Psoas muscle (tissue), 8 donors: ENCODE data around the gene ADGRG6. TPM values are rescaled to one million over a fixed set of nuclear protein-coding genes. Genes with fewer than 3 reads are reported as not detected.
"Not testable (repeated sequence)": the region's sequence is repeated elsewhere in the genome, so short reads cannot be mapped to it uniquely, and the experiment has no call there.

Source experiments
- ATAC-seq, 4 donors: fragments of 200-7000 bp; cut with Tn5 transposase; one replicate each; pipeline ENCODE4 v1.9.1; 2020; ENCODE audit warnings: moderate library complexity in 3 of 4, mild to moderate bottlenecking in 2 of 4
- DNase-seq, 2 donors: peaks; one replicate each; pipeline ENCODE4 v3.0.0-alpha.2; 2020
- H3K27ac ChIP-seq: fragments of 200-600 bp; one replicate; pipeline ENCODE4 v1.8.0; 2022
- H3K27me3 ChIP-seq, 3 donors: fragments of 200-600 bp in 1 of 3; one replicate each; pipeline versions ENCODE4 v1.6.1 to v1.8.0; 2013 to 2022; ENCODE audit warnings: low read length in 2 of 3, mild to moderate bottlenecking in 2 of 3, moderate library complexity in 1 of 3; ENCODE audit not compliant: insufficient read depth in 3 of 3
- H3K36me3 ChIP-seq, 2 donors: fragments of 200-600 bp in 1 of 2; one replicate each; pipeline versions ENCODE4 v1.6.1 to v1.8.0; 2013 to 2022; ENCODE audit warnings: low read depth in 1 of 2, mild to moderate bottlenecking in 1 of 2, moderate library complexity in 1 of 2; ENCODE audit not compliant: insufficient read depth in 1 of 2
- H3K4me1 ChIP-seq: fragments of 200-600 bp; one replicate; pipeline ENCODE4 v1.8.0; 2022
- H3K4me3 ChIP-seq: fragments of 200-600 bp; one replicate; pipeline ENCODE4 v1.8.0; 2022; ENCODE audit warnings: mild to moderate bottlenecking
- H3K9me3 ChIP-seq: fragments of 200-600 bp; one replicate; pipeline ENCODE4 v1.8.0; 2022
- WGBS, 3 donors: extraction: QIAGEN DNeasy Blood & Tissue Kit; methylation state at CpG; one replicate each; pipeline versions ENCODE4 v1.1.6 to v1.1.7; 2013; 5-methylcytosine and 5-hydroxymethylcytosine counted together
- intact Hi-C, 2 donors: fragments of 100-400 bp; cut with DNase I; formaldehyde crosslinking; loops; one replicate each; pipeline versions ENCODE4 v1.11.0 to v1.14.2; 2022
- polyA plus RNA-seq, 3 donors: library from polyadenylated mRNA; stranded (reverse); fragments of 200-250 nt; gene quantifications; one replicate each; pipeline ENCODE4 v1.2.3, GENCODE V29; 2013
- total RNA-seq, 4 donors: library from RNA; stranded (reverse); fragmentation: NEBNext Ultra II Directional in 2 of 4; extraction: Animal tissue kit (Norgen Biotek cat#: 25700) in 2 of 4; gene quantifications; one replicate each; pipeline versions ENCODE4 v1.2.1 to v1.2.4, GENCODE V29; 2021 to 2023
- TF ChIP-seq, protein P1 (sequence below): fragments of 200-600 bp; IDR thresholded peaks from one replicate; pipeline ENCODE4 v1.8.0; 2022; ENCODE audit warnings: antibody characterized with exemption
- donor health status: healthy with polysubstance abuse.
- donor health status: DM: no; HTN: no; CAD: no; lungs with moderate emphysema.
- donor health status: Bipolar disorder and iron deficiency.
- donor health status: healthy.
- donor health status: DM: yes; HTN: yes; CAD: no.
- donor health status: DM: no; HTN: no; CAD: no.
- donor health status: DM: no; HTN: no; CAD: no.
- donor health status: DM: yes; HTN: yes; CAD: no.

Gene ADGRG6
- total and polyA plus RNA-seq, 7 donors, result 0.32 to 2.3 (median 0.59) TPM

DNA sequence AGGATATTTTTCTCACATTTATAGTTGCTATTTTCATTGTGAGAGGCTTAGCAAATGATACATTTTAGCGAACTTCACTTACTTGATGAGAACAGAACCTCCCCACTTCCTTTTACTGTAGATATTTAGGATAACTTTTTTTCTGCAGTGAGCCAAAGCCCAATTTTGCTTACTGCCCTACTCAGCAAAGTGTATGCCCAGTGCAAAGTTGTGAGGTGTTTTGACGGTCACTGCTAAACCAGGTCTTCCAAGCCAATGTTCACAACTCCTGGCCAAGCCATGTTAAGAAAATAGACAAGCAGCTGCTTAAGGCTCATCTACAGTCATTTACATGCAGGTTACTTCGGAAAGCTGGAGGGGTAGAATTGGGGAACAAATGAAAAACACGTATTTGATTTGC, 144.8 kb downstream of the ADGRG6 start:
- ATAC-seq (no peak), DNase-seq (no peak)
- intact Hi-C loops, result no loop called here
- Histone ChIP-seq H3K27ac (no peak overlapping the region), H3K9me3 (no peaks in the 10 kb centered on the region), H3K27me3 (no peaks in the 10 kb centered on the region), H3K4me1 (no peaks in the 10 kb centered on the region), H3K36me3 (no peaks in the 10 kb centered on the region), H3K4me3 (no peak overlapping the region)
- WGBS, 3 donors, result 76 to 83% (median 82%) methylated on average over 4 of the region's 4 CpGs
- TF ChIP-seq, protein P1, sequence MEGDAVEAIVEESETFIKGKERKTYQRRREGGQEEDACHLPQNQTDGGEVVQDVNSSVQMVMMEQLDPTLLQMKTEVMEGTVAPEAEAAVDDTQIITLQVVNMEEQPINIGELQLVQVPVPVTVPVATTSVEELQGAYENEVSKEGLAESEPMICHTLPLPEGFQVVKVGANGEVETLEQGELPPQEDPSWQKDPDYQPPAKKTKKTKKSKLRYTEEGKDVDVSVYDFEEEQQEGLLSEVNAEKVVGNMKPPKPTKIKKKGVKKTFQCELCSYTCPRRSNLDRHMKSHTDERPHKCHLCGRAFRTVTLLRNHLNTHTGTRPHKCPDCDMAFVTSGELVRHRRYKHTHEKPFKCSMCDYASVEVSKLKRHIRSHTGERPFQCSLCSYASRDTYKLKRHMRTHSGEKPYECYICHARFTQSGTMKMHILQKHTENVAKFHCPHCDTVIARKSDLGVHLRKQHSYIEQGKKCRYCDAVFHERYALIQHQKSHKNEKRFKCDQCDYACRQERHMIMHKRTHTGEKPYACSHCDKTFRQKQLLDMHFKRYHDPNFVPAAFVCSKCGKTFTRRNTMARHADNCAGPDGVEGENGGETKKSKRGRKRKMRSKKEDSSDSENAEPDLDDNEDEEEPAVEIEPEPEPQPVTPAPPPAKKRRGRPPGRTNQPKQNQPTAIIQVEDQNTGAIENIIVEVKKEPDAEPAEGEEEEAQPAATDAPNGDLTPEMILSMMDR, result no peak

DNA sequence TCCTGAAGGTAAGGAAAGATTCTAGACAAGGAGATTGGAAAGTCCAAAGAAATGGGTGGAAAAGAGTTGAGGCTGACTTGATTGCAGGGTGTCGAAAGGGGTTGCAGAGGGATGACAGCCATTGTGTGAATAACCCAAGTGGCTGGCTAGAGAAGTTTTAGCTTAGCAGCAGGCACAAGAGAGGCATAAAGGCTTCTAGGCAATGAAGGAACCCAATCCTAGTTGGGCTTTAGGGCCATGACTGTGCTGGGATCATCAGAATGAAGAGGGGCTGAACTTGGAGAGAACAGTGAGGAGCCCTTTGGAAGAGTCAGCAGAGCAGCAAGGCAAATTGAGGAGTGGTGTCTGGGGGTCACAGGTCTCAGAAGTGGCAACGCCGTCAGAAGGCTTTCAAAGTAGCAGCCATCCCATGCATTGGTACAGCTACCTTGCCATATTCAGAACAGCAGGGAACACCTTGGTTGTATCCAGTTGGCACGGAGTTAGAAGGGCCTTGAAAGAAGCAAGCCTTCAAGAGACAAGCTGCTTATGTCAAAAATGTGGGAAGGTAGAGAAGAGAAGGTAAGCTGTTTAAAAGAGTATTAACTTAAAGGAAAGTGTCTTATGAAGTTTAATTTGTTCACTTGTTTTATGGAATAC, 146.4 kb downstream of the ADGRG6 start:
- WGBS, 3 donors, result 91 to 94% (median 92%) methylated on average over 4 of the region's 4 CpGs
- ATAC-seq, result no peak
- intact Hi-C loops, result no loop called here
- TF ChIP-seq, protein P1, result no peak
- no peak overlapping the region for H3K4me3 ChIP-seq
- no peaks in the 10 kb centered on the region for H3K36me3 ChIP-seq
- H3K4me1 ChIP-seq, result no peaks in the 10 kb centered on the region
- no peaks in the 10 kb centered on the region for H3K9me3 ChIP-seq
- H3K27me3 ChIP-seq, result no peaks in the 10 kb centered on the region
- no peak for DNase-seq
- H3K27ac ChIP-seq, result no peak overlapping the region

DNA sequence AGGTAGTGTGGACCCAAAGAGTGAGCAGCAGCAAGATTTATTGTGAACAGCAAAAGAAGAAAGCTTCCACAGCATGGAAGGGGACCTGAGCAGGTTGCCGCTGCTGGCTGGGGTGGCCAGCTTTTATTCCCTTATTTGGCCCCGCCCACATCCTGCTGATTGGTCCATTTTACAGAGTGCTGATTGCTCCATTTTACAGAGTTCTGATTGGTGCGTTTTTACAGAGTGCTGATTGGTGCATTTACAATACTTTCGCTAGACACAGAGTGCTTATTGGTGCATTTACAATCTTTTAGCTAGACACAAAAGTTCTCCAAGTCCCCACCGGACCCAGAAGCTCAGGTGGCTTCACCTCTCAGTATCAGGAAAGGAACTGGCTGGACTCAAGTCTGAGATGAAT, 149.0 kb downstream of the ADGRG6 start:
- H3K9me3 ChIP-seq, ATAC-seq, H3K27ac ChIP-seq, H3K27me3 ChIP-seq, H3K36me3 ChIP-seq, DNase-seq, intact Hi-C loops, H3K4me1 ChIP-seq, H3K4me3 ChIP-seq: not testable (repeated sequence)
- WGBS, 3 donors, result 80 to 83% (median 82%) methylated on average over 5 of the region's 5 CpGs

DNA sequence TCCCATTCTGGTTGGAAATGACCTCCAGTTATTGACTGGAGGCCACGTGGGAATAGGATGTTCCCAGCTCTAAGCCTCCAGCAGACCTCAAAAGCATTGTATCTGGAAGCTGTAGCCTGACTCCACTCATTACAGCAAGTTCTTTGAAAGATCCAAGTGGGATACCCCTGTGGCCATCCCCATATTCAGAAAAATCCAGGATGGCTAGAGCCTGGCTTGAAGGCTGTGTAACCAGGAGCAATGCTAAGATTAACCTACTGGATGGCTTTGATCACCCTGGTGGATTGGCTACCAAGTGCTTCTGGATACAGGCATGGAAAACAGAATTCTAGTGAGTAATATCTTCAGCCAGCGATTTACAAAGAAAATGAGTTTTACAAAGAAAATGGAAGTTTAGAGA, 151.2 kb downstream of the ADGRG6 start:
- Histone ChIP-seq H3K27me3 (no peaks in the 10 kb centered on the region), H3K9me3 (no peaks in the 10 kb centered on the region), H3K4me1 (no peaks in the 10 kb centered on the region), H3K27ac (no peak overlapping the region), H3K4me3 (no peak overlapping the region), H3K36me3 (no peaks in the 10 kb centered on the region)
- ATAC-seq (no peak), DNase-seq (no peak)
- intact Hi-C loops, result no loop called here
- TF ChIP-seq, protein P1, result no peak
- 67 to 71% (median 68%) methylated on average over 2 of the region's 2 CpGs for WGBS, 3 donors

DNA sequence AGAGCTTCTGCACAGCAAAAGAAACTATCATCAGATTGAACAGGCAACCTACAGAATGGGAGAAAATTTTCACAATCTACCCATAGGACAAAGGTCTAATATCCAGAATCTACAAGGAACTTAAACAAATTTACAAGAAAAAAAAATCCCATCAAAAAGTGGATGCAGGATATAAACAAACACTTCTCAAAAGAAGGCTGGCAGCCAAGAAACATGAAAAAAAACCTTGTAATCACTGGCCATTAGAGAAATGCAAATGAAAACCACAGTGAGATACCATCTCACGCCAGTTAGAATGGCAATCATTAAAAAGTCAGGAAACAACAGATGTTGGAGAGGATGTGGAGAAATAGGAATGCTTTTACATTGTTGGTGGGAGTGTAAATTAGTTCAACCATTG, 152.4 kb downstream of the ADGRG6 start:
- intact Hi-C loops, H3K9me3 ChIP-seq, H3K4me3 ChIP-seq, H3K27ac ChIP-seq, H3K4me1 ChIP-seq, DNase-seq, ATAC-seq, H3K27me3 ChIP-seq, H3K36me3 ChIP-seq: not testable (repeated sequence)
- WGBS, 3 donors, result 73 to 80% (median 74%) methylated on average over 1 of the region's 1 CpG

DNA sequence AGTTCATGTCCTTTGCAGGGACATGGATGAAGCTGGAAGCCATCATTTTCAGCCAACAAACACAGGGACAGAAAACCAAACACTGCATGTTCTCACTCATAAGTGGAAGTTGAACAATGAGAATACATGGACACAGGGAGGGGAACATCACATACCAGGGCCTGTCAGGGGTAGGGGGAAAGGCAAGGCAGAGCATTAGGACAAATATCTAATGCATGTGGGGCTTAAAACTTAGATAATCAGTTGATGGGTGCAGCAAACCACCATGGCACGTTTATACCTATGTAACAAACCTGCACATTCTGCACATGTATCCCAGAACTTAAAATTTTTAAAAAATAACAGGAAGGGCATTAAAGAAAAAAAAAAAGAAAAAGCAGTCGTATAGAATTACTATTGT, 153.0 kb downstream of the ADGRG6 start:
- H3K36me3 ChIP-seq, H3K27ac ChIP-seq, H3K27me3 ChIP-seq, H3K4me3 ChIP-seq, H3K4me1 ChIP-seq, DNase-seq, ATAC-seq, H3K9me3 ChIP-seq, intact Hi-C loops: not testable (repeated sequence)
- WGBS, 3 donors, result 64 to 72% (median 64%) methylated on average over 2 of the region's 2 CpGs
